Measurements from ENCODE around the gene VIL1. TPM values are rescaled to one million over a fixed set of nuclear protein-coding genes. Genes with fewer than 3 reads are reported as not detected.

VIL1 gene
- total RNA-seq, 1 experiment from 2014 or later = not detected

GRCh38 chr2:218406949-218407618 is 11.8 kb upstream of the VIL1 start:
- Histone ChIP-seq H3K36me3 (ENCODE audit: low read depth) (no peaks in the 10 kb centered on the region), H3K27me3 (ENCODE audit: insufficient read depth, low read depth) (no peaks in the 10 kb centered on the region), H3K27ac (peak overlapping the region; percentile 46; the same call in 1 of the 2 replicates), H2AFZ (no peak overlapping the region), H3K9me3 (ENCODE audit: insufficient read depth, low read depth) (no peaks in the 10 kb centered on the region), H3K4me3 (peak overlapping the region; percentile 63; the same call in 1 of the 2 replicates), H3K79me2 (ENCODE audit: low read depth) (no peaks in the 10 kb centered on the region), H3K9me2 (ENCODE audit: insufficient read depth) (no peaks in the 10 kb centered on the region), H3F3A (ENCODE audit: insufficient read depth, low read depth) (peaks cover 18% of the 10 kb centered on the region; the same call in 1 of the 2 replicates), H3K4me2 (peak overlapping the region; percentile 94), H4K20me1 (ENCODE audit: insufficient read depth) (no peaks in the 10 kb centered on the region), H3K4me1 (replicated peaks; ENCODE audit: insufficient read depth) (peaks cover 17% of the 10 kb centered on the region)
- intact Hi-C loops (cut with micrococcal nuclease; ENCODE audit: unreplicated experiment) = loop anchor here (1.0 to 2.0 kb wide), 4 partner anchors 38 to 241 kb away; partner anchors contain the start of genes CNOT9 and USP37
- no peak for DNase-seq
- no peak for TF ChIP-seq EZH2 (IDR thresholded peaks at IDR 0.05; ENCODE audit: low read depth)
- TF ChIP-seq, protein P1, sequence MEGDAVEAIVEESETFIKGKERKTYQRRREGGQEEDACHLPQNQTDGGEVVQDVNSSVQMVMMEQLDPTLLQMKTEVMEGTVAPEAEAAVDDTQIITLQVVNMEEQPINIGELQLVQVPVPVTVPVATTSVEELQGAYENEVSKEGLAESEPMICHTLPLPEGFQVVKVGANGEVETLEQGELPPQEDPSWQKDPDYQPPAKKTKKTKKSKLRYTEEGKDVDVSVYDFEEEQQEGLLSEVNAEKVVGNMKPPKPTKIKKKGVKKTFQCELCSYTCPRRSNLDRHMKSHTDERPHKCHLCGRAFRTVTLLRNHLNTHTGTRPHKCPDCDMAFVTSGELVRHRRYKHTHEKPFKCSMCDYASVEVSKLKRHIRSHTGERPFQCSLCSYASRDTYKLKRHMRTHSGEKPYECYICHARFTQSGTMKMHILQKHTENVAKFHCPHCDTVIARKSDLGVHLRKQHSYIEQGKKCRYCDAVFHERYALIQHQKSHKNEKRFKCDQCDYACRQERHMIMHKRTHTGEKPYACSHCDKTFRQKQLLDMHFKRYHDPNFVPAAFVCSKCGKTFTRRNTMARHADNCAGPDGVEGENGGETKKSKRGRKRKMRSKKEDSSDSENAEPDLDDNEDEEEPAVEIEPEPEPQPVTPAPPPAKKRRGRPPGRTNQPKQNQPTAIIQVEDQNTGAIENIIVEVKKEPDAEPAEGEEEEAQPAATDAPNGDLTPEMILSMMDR (conservative IDR thresholded peaks at IDR 0.05) = no peak
- ChIA-PET POLR2A (ENCODE audit: unreplicated experiment) (no interaction called here), CTCF (interaction anchor here (0.6 to 1.6 kb wide), 2 partner anchors 63 to 134 kb away, joined by 4 read pairs; no protein-coding TSS in a partner anchor)
- BruUV-seq (replicated peaks) = TSS peak; percentile 28

DNA sequence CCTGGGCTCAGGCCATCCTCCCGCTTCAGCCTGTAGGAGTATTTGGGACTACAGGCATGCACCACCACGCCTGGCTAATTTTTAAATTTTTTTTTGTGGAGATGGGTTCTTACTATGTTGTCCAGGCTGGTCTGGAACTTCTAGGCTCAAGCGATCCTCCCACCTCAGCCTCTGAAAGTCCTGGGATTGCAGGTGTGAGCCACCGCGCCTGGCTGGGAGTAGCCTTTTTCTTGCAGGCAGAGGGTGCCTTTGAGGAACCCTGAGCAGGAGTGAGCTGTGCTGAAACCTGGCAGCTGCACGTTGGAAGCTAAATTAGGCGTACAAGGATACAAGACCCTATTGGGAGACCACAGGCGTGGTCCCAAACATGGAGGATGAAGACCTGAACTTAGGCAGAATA is 11.2 kb upstream of the VIL1 start:
- no TSS peak for BruUV-seq (replicated peaks)
- H3K27ac ChIP-seq = no peak overlapping the region
- TF ChIP-seq, protein P1 (conservative IDR thresholded peaks at IDR 0.05) = no peak
- no peak for TF ChIP-seq EZH2 (IDR thresholded peaks at IDR 0.05; ENCODE audit: low read depth)
- peaks cover 17% of the 10 kb centered on the region for H3K4me1 ChIP-seq (replicated peaks; ENCODE audit: insufficient read depth)
- no peaks in the 10 kb centered on the region for H3K27me3 ChIP-seq (ENCODE audit: insufficient read depth, low read depth)
- intact Hi-C loops (cut with micrococcal nuclease; ENCODE audit: unreplicated experiment) = loop anchor here (2.0 kb wide), 1 partner anchor 37 kb away; no protein-coding TSS in a partner anchor
- H4K20me1 ChIP-seq (ENCODE audit: insufficient read depth) = no peaks in the 10 kb centered on the region
- peaks cover 18% of the 10 kb centered on the region; the same call in 1 of the 2 replicates for H3F3A ChIP-seq (ENCODE audit: insufficient read depth, low read depth)
- ChIA-PET CTCF (interaction anchor here (0.6 kb wide), 1 partner anchor 63 kb away, joined by 4 read pairs; no protein-coding TSS in a partner anchor), POLR2A (ENCODE audit: unreplicated experiment) (no interaction called here)
- DNase-seq = no peak
- no peaks in the 10 kb centered on the region for H3K36me3 ChIP-seq (ENCODE audit: low read depth)
- no peak overlapping the region for H2AFZ ChIP-seq
- H3K79me2 ChIP-seq (ENCODE audit: low read depth) = no peaks in the 10 kb centered on the region
- no peak overlapping the region for H3K4me2 ChIP-seq
- no peak overlapping the region for H3K4me3 ChIP-seq
- no peaks in the 10 kb centered on the region for H3K9me2 ChIP-seq (ENCODE audit: insufficient read depth)
- H3K9me3 ChIP-seq (ENCODE audit: insufficient read depth, low read depth) = no peaks in the 10 kb centered on the region

DNA sequence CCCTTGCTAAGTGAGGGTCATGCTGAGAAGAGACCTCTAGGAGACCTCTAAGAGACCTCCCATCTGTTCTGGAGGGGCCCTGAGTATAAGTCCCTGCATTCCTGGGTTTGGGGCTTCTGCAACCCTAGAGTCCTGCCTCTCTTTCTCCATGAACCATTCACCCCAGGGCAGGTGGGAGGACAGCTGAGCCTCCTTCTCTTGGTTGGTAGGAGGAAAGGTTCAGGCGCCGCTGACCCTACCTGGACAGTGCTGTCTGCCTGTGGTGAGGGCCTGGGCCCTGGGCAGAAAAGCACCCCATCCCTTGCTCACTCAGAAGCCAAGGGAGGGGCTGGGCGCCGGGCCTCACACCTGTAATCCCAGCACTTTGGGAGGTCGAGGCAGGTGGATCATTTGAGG is 604 bp upstream of the VIL1 start:
- H3K79me2 ChIP-seq (ENCODE audit: low read depth) = no peaks in the 10 kb centered on the region
- H2AFZ ChIP-seq = no peak overlapping the region
- H3K4me2 ChIP-seq = no peak overlapping the region
- H3K4me1 ChIP-seq (replicated peaks; ENCODE audit: insufficient read depth) = no peaks in the 10 kb centered on the region
- H3K36me3 ChIP-seq (ENCODE audit: low read depth) = no peaks in the 10 kb centered on the region
- no peaks in the 10 kb centered on the region for H3K9me2 ChIP-seq (ENCODE audit: insufficient read depth)
- no peaks in the 10 kb centered on the region for H3K9me3 ChIP-seq (ENCODE audit: insufficient read depth, low read depth)
- no peaks in the 10 kb centered on the region for H4K20me1 ChIP-seq (ENCODE audit: insufficient read depth)
- H3F3A ChIP-seq (ENCODE audit: insufficient read depth, low read depth) = no peaks in the 10 kb centered on the region; the same call in 1 of the 2 replicates
- DNase-seq = no peak
- BruUV-seq (replicated peaks) = no TSS peak
- H3K27ac ChIP-seq = no peak overlapping the region
- POLR2A ChIA-PET (ENCODE audit: unreplicated experiment) = no interaction called here
- intact Hi-C loops (cut with micrococcal nuclease; ENCODE audit: unreplicated experiment) = no loop called here
- no peak for TF ChIP-seq EZH2 (IDR thresholded peaks at IDR 0.05; ENCODE audit: low read depth)
- TF ChIP-seq, protein P1 (conservative IDR thresholded peaks at IDR 0.05) = no peak
- no peak overlapping the region for H3K4me3 ChIP-seq
- no peaks in the 10 kb centered on the region for H3K27me3 ChIP-seq (ENCODE audit: insufficient read depth, low read depth)
- CTCF ChIA-PET = no interaction called here
